Midbrain (tissue), 1 donor: ENCODE measurements around the gene ARFIP1.

Source experiments
- DNase-seq: peaks from one replicate; lab custom pipeline; 2025; lab: John Stamatoyannopoulos, UW

The ARFIP1 gene

DNA sequence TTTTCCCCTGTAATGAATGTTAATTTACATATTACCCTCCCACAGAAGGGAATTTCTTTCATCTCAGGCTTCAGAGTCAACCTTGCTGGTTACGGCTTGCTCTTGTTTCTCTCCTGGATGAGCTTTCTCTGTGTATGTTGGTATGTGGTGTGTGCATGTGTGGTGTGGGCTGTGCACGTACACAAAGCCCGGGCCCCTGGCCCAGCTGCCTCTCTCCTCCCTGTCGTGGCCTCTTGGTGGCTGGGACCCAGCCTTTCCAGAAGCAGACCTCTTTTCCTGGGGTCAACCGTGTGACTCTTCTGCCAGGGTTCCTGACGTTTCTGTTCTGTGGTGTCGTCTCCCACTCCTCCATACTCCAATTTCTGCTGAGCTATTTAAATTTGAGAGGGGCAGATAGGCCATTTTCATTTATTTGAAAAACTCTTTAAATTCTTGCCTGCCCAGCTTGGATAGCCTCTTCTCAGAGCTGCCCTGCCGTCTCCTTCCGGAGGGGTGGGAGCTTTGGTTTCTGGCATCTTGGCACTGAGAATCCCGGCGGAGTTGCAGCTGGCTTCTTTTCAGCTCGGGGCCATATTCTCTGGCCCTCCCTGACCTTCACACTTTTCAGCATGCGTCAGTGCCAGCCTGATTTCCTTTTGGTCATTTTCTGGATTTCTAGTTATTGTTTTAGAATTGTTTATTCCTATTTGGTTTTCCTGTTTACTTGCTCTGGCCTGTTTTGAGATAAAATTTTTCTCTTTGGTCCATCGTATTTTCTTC, 181.4 kb downstream of the ARFIP1 start:
- DNase-seq = no peak

DNA sequence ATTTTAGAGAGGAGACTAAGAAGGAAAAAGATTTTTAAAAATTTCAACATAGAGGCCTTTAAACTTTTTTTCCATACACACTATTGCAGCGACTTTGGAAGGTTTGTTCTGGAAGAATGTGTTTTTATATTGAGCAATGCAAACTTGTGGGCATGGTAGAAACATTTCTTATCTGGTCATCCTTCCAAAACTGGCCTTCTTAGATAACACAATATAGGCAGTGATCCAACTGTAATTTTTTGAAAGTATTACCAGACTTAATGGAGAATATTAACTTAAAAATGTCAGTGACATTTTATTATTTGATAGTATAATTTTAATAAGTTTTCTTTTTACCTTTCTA, 182.0 kb downstream of the ARFIP1 start:
- DNase-seq = no peak
